Measurements from ENCODE around the gene VPS37D.

DNA sequence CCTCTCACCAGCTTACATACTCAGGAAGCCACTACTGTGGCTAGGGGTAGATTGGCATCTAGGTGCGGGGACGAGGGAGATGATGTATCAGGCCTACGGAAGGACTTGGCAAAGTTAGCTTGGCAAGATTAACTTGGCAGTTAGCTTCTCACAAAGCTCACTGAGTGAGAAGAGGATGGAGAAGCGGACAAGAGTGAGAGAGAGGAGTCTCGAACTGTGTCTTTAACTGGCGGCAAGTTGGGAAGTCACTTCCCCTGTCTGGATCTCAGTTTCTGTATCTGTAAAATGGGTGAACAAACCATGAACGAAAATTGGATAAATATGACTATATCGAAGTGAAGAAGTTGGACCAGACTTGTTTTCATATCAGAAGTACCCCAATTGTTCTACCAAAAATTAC is 33.8 kb upstream of the VPS37D start:
- TF ChIP-seq, protein P1, sequence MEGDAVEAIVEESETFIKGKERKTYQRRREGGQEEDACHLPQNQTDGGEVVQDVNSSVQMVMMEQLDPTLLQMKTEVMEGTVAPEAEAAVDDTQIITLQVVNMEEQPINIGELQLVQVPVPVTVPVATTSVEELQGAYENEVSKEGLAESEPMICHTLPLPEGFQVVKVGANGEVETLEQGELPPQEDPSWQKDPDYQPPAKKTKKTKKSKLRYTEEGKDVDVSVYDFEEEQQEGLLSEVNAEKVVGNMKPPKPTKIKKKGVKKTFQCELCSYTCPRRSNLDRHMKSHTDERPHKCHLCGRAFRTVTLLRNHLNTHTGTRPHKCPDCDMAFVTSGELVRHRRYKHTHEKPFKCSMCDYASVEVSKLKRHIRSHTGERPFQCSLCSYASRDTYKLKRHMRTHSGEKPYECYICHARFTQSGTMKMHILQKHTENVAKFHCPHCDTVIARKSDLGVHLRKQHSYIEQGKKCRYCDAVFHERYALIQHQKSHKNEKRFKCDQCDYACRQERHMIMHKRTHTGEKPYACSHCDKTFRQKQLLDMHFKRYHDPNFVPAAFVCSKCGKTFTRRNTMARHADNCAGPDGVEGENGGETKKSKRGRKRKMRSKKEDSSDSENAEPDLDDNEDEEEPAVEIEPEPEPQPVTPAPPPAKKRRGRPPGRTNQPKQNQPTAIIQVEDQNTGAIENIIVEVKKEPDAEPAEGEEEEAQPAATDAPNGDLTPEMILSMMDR (IDR thresholded peaks at IDR 0.05; ENCODE audit: poor library complexity), result no peak
- no peak for TF ChIP-seq EZH2 (IDR thresholded peaks at IDR 0.05; ENCODE audit: borderline replicate concordance)
- TF ChIP-seq EZH2phosphoT487 (IDR thresholded peaks at IDR 0.05; ENCODE audit: low read depth, severe bottlenecking, unreplicated experiment), result no peak
